ENCODE results near the gene EIF2D.
A peak's percentile ranks its signal among the peaks of the same experiment; 100 is the strongest.
"Not testable (repeated sequence)": the region's sequence is repeated elsewhere in the genome, so short reads cannot be mapped to it uniquely, and the experiment has no call there.

The EIF2D gene

GRCh38 chr1:206635080-206635977, 23.1 kb upstream of the EIF2D start, which contains the start of gene DYRK3:
TSS of gene DYRK3 (plus strand) at chr1:206635536. CDS start at chr1:206635704, 168 bp downstream.
- DNase-seq = peak; percentile 93

GRCh38 chr1:206634365-206635079, 22.3 kb upstream of the EIF2D start:
- peak; percentile 77 for DNase-seq

DNA sequence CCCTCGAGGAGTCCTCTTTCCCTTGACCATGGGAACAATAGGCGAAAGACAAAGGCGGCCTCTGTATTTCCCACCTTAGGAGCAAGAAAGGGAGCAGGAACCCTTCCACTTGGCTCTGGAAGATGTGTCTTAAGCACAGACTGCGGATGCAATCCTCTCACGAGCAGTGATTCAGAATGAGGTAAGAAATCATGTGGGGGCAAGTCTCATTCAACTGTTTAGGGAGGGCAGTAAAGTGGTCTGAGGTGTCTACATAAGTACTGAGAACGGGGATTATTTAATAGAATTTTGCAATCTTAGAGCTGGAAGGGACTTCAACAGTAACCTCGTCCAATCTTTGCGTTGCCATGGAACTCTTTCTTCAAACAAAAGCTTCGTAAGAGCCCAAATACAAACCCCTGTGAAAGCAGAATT, 21.4 kb upstream of the EIF2D start:
- DNase-seq = no peak

GRCh38 chr1:206631085-206631509, 18.8 kb upstream of the EIF2D start:
- DNase-seq = no peak

DNA sequence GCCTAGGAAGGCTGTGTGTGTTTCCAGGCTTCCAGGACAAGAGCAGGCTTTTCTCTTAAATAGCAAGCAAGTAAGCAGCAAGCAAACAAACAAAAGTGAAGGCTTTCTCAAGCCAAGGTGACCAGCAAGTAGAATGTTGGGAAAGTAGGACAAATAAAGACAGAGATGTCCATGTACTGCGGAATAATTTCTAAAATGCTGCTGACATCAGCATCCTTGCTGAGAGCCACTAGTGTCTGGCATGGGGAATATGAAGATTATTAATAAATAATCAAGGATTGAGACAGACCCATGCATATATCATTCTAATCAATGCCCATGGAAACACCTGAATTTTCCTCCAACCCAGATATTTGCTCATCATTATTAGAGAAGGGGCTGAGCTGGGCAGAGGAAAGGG, 16.7 kb upstream of the EIF2D start:
- no peak for DNase-seq

DNA sequence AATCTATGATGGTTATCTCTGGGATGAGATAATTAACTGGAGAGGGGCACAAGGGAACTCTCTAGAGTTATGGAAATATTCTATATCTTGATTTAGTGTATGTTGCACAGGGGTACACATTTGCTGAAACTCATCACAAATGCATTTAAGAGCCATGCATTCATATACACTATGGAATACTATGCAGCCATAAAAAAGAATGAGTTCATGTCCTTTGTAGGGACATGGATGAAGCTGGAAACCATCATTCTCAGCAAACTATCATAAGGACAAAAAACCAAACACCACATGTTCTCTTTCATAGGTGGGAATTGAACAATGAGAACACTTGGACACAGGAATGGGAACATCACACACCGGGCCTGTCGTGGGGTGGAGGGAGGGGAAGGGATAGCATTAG, 14.1 kb upstream of the EIF2D start:
- DNase-seq = not testable (repeated sequence)

DNA sequence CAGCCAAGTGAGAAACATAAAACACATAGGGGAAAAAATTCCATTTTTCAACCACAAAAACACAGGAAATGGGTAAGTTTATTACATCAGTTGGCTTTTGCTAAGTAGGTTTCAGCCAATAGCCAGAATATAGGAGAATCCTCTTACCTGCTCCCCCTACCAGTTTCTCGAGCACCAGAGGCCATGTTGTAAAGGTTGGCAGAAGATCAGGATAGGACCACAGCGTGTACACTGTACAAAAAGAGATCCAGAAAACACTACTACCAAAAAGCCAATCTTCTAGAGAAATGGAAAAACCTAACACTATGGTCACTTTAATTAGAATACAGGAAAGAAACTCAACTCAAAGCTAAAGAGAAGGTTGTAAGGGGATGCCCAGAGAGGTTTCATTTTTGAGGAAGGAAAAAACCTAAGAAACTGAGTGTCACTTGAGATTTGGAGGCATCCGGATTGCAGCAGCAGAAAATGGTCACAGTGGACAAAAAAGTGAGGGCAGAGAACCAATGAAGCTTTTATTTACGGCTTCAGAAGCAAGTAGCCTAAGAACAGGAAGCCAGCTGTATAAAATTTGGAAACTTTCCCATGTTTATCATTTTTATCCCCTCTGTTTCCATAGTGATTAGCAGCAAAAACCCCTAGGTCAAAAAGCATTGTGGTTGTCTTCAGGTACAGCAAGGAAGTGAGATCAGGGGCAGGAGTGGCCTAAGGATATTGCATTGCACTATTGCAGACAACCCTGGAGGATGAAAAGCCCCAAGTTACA, 2.9 kb downstream of the EIF2D start:
- DNase-seq = no peak

- DNase-seq = peak; percentile 62
These were observed 4.1 kb downstream of the EIF2D start for GRCh38 chr1:206608108-206608698.

DNA sequence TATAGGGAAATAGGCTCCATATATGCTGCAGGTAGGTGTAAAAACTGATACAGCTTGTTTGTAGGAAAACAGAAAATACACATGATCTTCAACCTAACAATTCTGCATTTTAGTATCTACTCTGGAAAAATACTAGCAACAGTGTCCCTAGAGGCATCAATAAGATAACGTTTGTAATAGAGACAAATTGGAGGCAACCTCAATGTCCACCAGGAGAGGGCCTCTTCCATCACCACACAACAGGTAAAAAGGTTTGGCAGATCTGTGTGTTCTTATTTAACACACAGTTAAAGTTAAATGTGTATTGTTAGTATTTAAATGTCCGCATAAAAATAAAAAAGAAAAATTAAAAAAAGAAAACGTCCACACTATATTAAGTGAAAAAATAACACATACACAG, 5.4 kb downstream of the EIF2D start:
- no peak for DNase-seq

DNA sequence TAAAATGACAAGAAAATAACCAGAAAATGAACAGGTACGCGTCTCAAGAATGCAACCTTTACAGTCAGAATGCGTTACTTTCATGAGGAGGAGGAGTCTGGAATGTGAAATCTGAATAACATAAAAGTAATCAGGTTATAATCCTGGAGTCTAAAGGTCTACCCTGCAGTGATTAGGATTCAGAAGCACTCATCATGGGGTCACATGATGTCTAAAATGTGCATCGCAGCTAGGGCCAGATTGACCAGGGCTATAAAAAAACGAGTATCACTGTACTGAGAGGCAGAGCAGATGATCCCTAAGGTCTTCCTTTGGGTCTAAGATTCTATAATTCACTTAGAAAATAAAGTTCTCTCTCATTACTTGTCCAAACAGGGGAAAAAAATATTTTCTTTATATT, 7.4 kb downstream of the EIF2D start:
- DNase-seq = no peak

DNA sequence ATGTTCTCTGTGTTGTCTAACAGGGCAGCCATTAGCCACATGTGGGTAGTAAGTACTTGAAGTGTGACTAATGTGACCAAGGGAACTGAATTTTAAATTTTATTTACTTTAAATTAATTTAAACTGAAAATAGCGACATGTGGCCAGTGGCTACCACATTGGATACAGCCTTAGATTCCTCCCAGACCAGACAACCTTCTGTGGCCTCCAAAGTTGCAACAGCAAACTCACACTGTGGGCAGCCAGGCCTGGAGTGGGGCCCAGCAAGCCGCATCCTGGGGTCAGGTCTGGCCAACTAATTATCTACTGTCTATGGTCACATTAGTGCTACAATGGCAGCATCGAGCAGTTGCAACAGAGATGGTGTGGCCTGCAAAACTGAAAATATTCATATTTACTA, 11.7 kb downstream of the EIF2D start:
- no peak for DNase-seq

GRCh38 chr1:206596319-206596666, 16.0 kb downstream of the EIF2D start:
- DNase-seq = no peak

DNA sequence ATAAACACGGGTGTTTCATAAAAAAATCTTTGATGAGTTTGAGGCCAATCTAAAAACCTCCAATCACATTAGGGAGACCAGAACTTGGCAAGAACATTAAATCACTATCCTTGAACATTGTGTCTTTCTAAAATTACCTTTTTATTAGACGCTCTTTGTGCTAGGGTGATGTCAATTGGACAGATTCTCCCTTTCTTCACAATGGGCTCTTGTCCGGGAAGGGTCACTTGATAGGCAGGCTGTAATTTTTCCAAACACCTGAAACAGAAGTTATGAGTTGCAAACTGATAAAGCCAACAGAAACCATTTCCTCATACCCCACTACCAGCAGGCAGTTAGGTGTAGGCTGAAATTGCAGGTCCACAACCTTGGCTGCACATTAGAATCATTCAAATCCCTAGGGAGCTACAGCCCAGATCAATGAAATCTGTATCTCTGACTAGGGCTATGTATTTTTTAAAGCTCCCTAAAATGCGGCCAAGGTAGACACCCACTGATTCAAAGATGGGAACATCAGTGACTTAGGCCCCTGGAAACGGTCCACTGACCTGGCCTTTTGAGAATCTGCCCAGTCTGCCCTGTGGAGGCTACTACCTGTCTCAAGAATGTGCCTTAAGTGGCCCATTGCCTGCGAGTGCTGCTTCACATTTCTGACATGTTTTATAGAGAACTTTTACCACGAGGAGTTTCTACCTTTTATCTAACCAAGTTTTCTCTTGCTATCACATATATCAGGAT, 16.5 kb downstream of the EIF2D start:
- DNase-seq = no peak

DNA sequence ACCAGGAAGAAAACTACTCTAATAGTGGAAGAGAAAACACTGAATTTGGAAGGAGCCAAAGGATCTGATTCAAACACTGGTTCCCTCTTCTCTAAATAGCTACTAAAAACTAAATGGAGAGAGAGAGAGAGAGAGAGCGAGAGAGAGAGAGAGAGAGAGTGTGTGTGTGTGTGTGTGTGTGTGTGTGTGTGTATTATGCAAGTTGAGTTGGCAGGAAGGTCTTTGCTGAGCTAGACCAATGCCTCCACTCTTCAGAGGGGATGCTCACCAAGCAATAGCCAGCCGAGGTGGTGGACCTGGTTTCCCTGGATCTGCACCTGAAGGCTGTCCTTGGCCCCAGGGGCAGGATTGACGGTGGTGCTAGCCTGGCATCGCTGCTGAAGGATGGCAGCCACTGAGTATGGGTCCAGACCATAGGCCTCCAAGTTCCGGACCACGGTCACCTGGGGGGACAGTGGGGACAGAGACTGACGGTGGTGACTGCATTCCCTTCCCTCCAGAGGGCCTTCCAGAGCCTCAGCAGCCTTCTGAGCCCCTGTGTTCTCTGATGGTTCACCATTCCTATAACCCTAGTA, 18.8 kb downstream of the EIF2D start:
- no peak for DNase-seq

DNA sequence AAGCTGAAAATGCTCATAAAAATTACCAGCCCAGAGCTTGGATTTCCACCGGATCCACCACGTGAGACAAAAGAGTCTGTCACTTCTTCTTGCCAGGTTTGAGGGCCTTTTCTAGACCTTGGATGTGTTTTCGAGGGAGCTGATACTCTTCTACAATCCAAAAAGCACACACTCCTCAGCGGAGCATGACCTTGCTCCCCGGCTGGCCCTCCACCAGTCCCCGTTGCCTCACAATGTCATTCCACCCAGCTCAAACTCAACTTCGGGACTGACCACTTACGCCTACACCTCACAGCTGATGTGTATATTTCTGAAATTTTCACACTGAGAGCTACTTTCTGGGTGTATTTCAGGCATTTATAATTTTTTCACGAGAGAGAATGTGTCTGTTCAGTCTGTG, 20.6 kb downstream of the EIF2D start:
- DNase-seq = no peak

DNA sequence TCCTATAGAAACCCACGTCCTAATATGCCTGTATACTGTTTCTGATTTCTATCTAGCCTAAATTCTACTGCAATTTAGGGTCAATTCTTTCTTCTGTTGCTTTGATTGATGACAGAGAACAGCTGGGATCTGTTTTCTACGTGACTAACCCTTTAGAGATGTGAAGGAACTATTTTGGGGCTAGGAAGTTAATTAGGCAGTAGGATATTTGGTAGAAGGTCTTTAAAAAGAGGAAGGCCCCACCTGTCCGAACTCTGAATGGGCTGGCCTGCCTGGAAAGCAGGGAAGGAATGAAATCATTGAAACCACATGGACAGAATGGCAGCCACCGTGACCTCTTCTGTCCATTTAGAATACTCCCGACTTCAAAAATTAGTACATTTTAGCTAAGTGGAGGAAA, 21.0 kb downstream of the EIF2D start:
- no peak for DNase-seq

- peak; percentile 63 for DNase-seq
These were observed 22.1 kb downstream of the EIF2D start for GRCh38 chr1:206590025-206590758.

DNA sequence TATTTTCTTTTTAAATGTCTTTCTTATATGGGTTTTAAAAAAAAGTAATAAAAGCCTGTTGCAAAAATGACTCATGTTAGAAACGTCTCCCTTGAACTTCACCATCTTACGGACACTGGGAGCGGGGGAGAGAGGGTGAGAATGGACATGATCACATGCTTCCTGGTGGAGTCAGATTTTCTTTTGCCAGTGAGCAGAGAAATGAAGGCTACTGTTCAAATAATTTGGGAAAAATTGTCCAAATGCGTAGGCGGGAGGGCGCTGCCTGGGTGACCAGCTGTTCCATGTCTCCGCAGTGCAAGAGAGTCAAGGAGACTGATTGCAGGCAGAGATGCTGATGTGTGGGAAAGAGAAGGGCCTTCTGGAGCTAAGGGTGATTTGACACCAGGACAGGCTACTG, 23.1 kb downstream of the EIF2D start:
- DNase-seq = no peak

- no peak for DNase-seq
These were observed 23.8 kb downstream of the EIF2D start for GRCh38 chr1:206588492-206588891.

- DNase-seq = no peak
These were observed 24.4 kb downstream of the EIF2D start for GRCh38 chr1:206587904-206588303.

Data from activated CD8-positive, alpha-beta memory T cell treated with anti-CD3 and anti-CD28 coated beads, Interleukin-2, amount 50 U/mL, for 4 hours (primary cell).